ENCODE data around the gene FUCA1.

DNA sequence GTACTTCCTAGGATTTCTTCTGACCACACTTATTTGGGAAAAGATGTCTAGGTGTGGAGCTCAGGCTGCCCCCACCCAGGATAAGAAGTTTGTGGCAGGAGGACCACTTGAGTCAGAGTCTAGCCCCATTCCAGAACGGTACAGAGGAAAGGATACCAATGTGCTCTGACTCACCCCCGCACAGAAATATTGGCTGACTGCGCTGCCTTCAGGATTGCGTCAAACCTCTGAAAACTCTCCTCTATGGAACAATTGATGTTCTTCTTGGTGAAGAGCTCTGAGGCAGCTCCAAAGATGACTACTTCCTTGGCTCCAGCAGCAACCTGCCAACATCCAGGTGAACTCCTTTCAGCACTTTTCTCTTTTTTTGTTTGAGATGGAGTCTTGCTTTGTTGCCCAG is 54.1 kb downstream of the FUCA1 start:
- TF ChIP-seq, protein P1, sequence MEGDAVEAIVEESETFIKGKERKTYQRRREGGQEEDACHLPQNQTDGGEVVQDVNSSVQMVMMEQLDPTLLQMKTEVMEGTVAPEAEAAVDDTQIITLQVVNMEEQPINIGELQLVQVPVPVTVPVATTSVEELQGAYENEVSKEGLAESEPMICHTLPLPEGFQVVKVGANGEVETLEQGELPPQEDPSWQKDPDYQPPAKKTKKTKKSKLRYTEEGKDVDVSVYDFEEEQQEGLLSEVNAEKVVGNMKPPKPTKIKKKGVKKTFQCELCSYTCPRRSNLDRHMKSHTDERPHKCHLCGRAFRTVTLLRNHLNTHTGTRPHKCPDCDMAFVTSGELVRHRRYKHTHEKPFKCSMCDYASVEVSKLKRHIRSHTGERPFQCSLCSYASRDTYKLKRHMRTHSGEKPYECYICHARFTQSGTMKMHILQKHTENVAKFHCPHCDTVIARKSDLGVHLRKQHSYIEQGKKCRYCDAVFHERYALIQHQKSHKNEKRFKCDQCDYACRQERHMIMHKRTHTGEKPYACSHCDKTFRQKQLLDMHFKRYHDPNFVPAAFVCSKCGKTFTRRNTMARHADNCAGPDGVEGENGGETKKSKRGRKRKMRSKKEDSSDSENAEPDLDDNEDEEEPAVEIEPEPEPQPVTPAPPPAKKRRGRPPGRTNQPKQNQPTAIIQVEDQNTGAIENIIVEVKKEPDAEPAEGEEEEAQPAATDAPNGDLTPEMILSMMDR (IDR thresholded peaks at IDR 0.05; ENCODE audit: low read depth, low read length): no peak
- no peak for TF ChIP-seq EZH2phosphoT487 (IDR thresholded peaks at IDR 0.05; ENCODE audit: low read depth)
